ENCODE results near the gene KNL1.
A peak's percentile ranks its signal among the peaks of the same experiment; 100 is the strongest.

KNL1 gene

GRCh38 chr15:40684381-40684780 is 90.3 kb downstream of the KNL1 start:
- Mint-ChIP-seq H3K27ac (no peak overlapping the region), H3K27me3 (no peaks in the 10 kb centered on the region), H3K4me3 (no peak overlapping the region), H3K9me3 (no peaks in the 10 kb centered on the region), H3K36me3 (no peaks in the 10 kb centered on the region), H3K4me1 (no peaks in the 10 kb centered on the region)

GRCh38 chr15:40685376-40685775 is 91.3 kb downstream of the KNL1 start:
- H3K27me3 Mint-ChIP-seq, result no peaks in the 10 kb centered on the region
- no peak overlapping the region for H3K4me3 Mint-ChIP-seq
- peak overlapping the region; percentile 41 for H3K27ac Mint-ChIP-seq
- H3K4me1 Mint-ChIP-seq, result peaks cover 5% of the 10 kb centered on the region
- H3K9me3 Mint-ChIP-seq, result no peaks in the 10 kb centered on the region
- H3K36me3 Mint-ChIP-seq, result no peaks in the 10 kb centered on the region

- H3K9me3 Mint-ChIP-seq, result no peaks in the 10 kb centered on the region
- H3K36me3 Mint-ChIP-seq, result no peaks in the 10 kb centered on the region
- peaks cover 11% of the 10 kb centered on the region for H3K4me1 Mint-ChIP-seq
- H3K27me3 Mint-ChIP-seq, result no peaks in the 10 kb centered on the region
- H3K4me3 Mint-ChIP-seq, result no peak overlapping the region
- peak overlapping the region; percentile 4 for H3K27ac Mint-ChIP-seq
Measured at GRCh38 chr15:40688932-40689799, 95.1 kb downstream of the KNL1 start.

- peaks cover 19% of the 10 kb centered on the region for H3K4me1 Mint-ChIP-seq
- H3K9me3 Mint-ChIP-seq, result no peaks in the 10 kb centered on the region
- no peaks in the 10 kb centered on the region for H3K36me3 Mint-ChIP-seq
- no peak overlapping the region for H3K27ac Mint-ChIP-seq
- H3K27me3 Mint-ChIP-seq, result no peaks in the 10 kb centered on the region
- H3K4me3 Mint-ChIP-seq, result no peak overlapping the region
Measured at GRCh38 chr15:40691737-40692136, 97.7 kb downstream of the KNL1 start.

- no peaks in the 10 kb centered on the region for H3K27me3 Mint-ChIP-seq
- no peaks in the 10 kb centered on the region for H3K36me3 Mint-ChIP-seq
- peaks cover 19% of the 10 kb centered on the region for H3K4me1 Mint-ChIP-seq
- no peaks in the 10 kb centered on the region for H3K9me3 Mint-ChIP-seq
- H3K27ac Mint-ChIP-seq, result peak overlapping the region; percentile 96
- peak overlapping the region; percentile 98 for H3K4me3 Mint-ChIP-seq
Measured at GRCh38 chr15:40693904-40694687, 100.0 kb downstream of the KNL1 start.

- Mint-ChIP-seq H3K27ac (peak within 1 kb of the TSS; percentile 96), H3K36me3 (no peaks in the 10 kb centered on the region), H3K4me1 (peaks cover 15% of the 10 kb centered on the region), H3K4me3 (peak within 1 kb of the TSS; percentile 98), H3K27me3 (no peaks in the 10 kb centered on the region), H3K9me3 (no peaks in the 10 kb centered on the region)
Measured at GRCh38 chr15:40694688-40695468, 100.8 kb downstream of the KNL1 start, which contains the start of gene RAD51. Gene RAD51, plus strand, starts transcription at chr15:40695174. Its CDS starts 3,585 bp downstream, at chr15:40698759.

GRCh38 chr15:40695469-40695890 is 101.4 kb downstream of the KNL1 start:
- Mint-ChIP-seq H3K4me1 (peaks cover 14% of the 10 kb centered on the region), H3K27ac (peak overlapping the region; percentile 68), H3K27me3 (no peaks in the 10 kb centered on the region), H3K36me3 (no peaks in the 10 kb centered on the region), H3K9me3 (no peaks in the 10 kb centered on the region), H3K4me3 (peak overlapping the region; percentile 98)

GRCh38 chr15:40696228-40696627 is 102.2 kb downstream of the KNL1 start:
- H3K27me3 Mint-ChIP-seq, result no peaks in the 10 kb centered on the region
- peaks cover 14% of the 10 kb centered on the region for H3K4me1 Mint-ChIP-seq
- no peaks in the 10 kb centered on the region for H3K36me3 Mint-ChIP-seq
- no peak overlapping the region for H3K27ac Mint-ChIP-seq
- H3K9me3 Mint-ChIP-seq, result no peaks in the 10 kb centered on the region
- H3K4me3 Mint-ChIP-seq, result peak overlapping the region; percentile 98

- peaks cover 2% of the 10 kb centered on the region for H3K36me3 Mint-ChIP-seq
Measured at GRCh38 chr15:40697916-40698315, 103.9 kb downstream of the KNL1 start.

GRCh38 chr15:40702077-40702476 is 108.0 kb downstream of the KNL1 start:
- no peaks in the 10 kb centered on the region for H3K4me1 Mint-ChIP-seq
- H3K9me3 Mint-ChIP-seq, result no peaks in the 10 kb centered on the region
- no peak overlapping the region for H3K4me3 Mint-ChIP-seq
- H3K36me3 Mint-ChIP-seq, result peaks cover 2% of the 10 kb centered on the region
- H3K27me3 Mint-ChIP-seq, result no peaks in the 10 kb centered on the region
- H3K27ac Mint-ChIP-seq, result peak overlapping the region; percentile 18

More at GRCh38 chr15:40697916-40698315, 103.9 kb downstream of the KNL1 start:
- Mint-ChIP-seq H3K4me1 (peaks cover 14% of the 10 kb centered on the region), H3K9me3 (no peaks in the 10 kb centered on the region), H3K4me3 (no peak overlapping the region), H3K27ac (no peak overlapping the region), H3K27me3 (no peaks in the 10 kb centered on the region)

GRCh38 chr15:40706121-40706520 is 112.1 kb downstream of the KNL1 start:
- Mint-ChIP-seq H3K36me3 (peaks cover 2% of the 10 kb centered on the region), H3K9me3 (no peaks in the 10 kb centered on the region), H3K4me1 (no peaks in the 10 kb centered on the region), H3K4me3 (no peak overlapping the region), H3K27ac (no peak overlapping the region), H3K27me3 (no peaks in the 10 kb centered on the region)

All from activated naive CD4-positive, alpha-beta T cell treated with anti-CD3 and anti-CD28 coated beads, Interleukin-2, amount 50 U/mL, for 24 hours (primary cell).